Activated CD4-positive, alpha-beta T cell treated with anti-CD3 and anti-CD28 coated beads for 24 hours (primary cell): Measurements from ENCODE around the gene NKAPL.
"Not testable (repeated sequence)": the region's sequence is repeated elsewhere in the genome, so short reads cannot be mapped to it uniquely, and the experiment has no call there.

Source experiments
- DNase-seq, 2 donors: peaks; one replicate each; pipeline ENCODE4 v3.0.0-alpha.2; 2020; ENCODE audit warnings: low read depth in 2 of 2

The NKAPL gene

GRCh38 chr6:28296520-28297060 lies 37.5 kb downstream of the NKAPL start:
- DNase-seq: no peak

DNA sequence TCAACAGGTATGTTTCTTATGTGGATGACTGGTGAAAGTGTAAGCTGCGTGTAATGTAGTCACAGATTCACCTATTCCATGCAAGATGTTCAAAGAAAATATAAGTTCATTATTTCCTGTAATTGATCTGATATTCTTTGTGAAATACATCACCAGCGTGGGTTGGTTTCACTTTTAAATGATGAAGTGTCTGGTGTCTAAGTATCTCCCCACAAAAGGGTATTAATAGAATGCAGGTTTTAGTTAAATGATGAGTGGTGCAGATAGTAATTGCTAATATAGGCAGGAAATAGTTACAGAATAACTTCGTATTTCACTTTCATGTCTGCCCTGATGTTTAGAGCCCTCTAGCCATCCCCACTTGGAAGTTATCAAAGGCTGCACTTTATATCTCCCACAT lies 44.5 kb downstream of the NKAPL start:
- DNase-seq: no peak

DNA sequence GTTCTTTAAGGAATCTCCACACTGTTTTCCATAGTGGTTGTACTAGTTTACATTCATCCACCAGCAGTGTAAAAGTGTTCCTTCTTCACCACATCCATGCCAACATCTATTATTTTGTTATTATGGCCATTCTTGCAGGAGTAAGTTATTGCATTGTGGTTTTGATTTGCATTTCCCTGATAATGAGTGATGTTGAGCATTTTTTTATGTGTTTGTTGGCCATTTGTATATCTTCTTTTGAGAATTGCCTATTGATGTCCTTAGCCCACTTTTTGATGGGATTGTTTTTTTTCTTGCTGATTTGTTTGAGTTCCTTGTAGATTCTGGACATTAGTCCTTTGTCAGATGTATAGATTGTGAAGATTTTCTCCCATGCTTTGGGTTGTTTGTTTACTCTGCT lies 47.3 kb downstream of the NKAPL start:
- DNase-seq: not testable (repeated sequence)
